Endothelial cell (in vitro differentiated cells): ENCODE results near the gene CAB39L. TPM values are rescaled to one million over a fixed set of nuclear protein-coding genes. Genes with fewer than 3 reads are reported as not detected.

ENCODE experiments used
- DNase-seq: peaks from one replicate; pipeline ENCODE4 v3.0.0; 2021; ENCODE audit warnings: low spot score
- H3K27ac Mint-ChIP-seq: one replicate; pipeline ENCODE4 v1.8.0; 2021; ENCODE audit warnings: mixed read lengths, inconsistent platforms; ENCODE audit not compliant: unreplicated experiment
- H3K27me3 Mint-ChIP-seq: one replicate; pipeline ENCODE4 v1.8.0; 2021; ENCODE audit warnings: mild to moderate bottlenecking, moderate library complexity, mixed read lengths, inconsistent platforms; ENCODE audit not compliant: unreplicated experiment
- H3K36me3 Mint-ChIP-seq: one replicate; pipeline ENCODE4 v1.8.0; 2021; ENCODE audit warnings: mild to moderate bottlenecking, low read depth, mixed read lengths, inconsistent platforms; ENCODE audit not compliant: unreplicated experiment
- H3K4me1 Mint-ChIP-seq: one replicate; pipeline ENCODE4 v1.8.0; 2021; ENCODE audit warnings: mild to moderate bottlenecking, mixed read lengths, inconsistent platforms; ENCODE audit not compliant: unreplicated experiment
- H3K4me3 Mint-ChIP-seq: one replicate; pipeline ENCODE4 v1.8.0; 2021; ENCODE audit warnings: mild to moderate bottlenecking, mixed read lengths, inconsistent platforms; ENCODE audit not compliant: unreplicated experiment
- H3K9me3 Mint-ChIP-seq: one replicate; pipeline ENCODE4 v1.8.0; 2021; ENCODE audit warnings: mixed read lengths, inconsistent platforms; ENCODE audit not compliant: unreplicated experiment
- total RNA-seq: library from RNA; stranded (reverse); fragmentation: NEBNext Ultra II Directional; extraction: Animal tissue kit (Norgen Biotek cat#: 25700); gene quantifications from one replicate; pipeline ENCODE4 v1.2.1, GENCODE V29; 2021; ENCODE audit not compliant: unreplicated experiment
- TF ChIP-seq, protein P1 (sequence below): fragments of 200-600 bp; sonication (generic); IDR thresholded peaks from one replicate; pipeline ENCODE4 v1.5.0; 2021; ENCODE audit warnings: antibody characterized with exemption; ENCODE audit not compliant: unreplicated experiment

The CAB39L gene
- total RNA-seq, 1 donor from 2014 or later, result 3.9 TPM

DNA sequence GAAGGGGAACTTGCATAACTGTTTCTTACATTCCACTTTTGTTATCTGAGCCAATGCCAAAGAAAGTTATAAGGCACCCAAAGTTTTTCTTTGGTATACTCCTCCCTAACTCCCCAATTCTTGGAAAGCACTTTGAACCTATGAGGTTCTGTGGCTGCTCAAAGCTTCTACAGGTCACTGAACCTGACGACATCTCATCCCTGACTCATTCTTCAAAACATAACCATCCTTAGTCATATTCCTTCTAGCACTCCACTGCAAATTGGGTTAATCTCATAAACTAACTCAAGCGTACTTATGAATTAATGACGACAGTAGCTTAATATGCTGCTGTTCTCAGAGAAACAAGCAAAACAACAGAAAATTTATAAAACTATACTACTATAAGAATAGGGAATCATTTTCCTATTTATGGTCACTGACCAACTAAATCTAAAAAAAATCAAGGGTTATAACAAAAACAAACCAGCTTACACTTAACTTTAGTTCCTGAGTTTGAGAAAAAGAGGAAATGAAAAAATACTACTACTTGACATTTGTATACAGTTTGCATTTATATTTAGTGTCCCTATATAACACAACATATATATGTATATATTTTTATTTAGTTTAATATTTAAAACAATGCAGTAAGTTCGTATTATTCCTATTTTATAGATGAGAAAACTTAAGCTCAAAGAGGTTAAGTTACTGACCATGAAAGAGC lies 69.1 kb downstream of the CAB39L start:
- DNase-seq, result no peak
- H3K4me3 Mint-ChIP-seq, result no peak overlapping the region
- peaks cover 2% of the 10 kb centered on the region for H3K4me1 Mint-ChIP-seq
- TF ChIP-seq, protein P1, sequence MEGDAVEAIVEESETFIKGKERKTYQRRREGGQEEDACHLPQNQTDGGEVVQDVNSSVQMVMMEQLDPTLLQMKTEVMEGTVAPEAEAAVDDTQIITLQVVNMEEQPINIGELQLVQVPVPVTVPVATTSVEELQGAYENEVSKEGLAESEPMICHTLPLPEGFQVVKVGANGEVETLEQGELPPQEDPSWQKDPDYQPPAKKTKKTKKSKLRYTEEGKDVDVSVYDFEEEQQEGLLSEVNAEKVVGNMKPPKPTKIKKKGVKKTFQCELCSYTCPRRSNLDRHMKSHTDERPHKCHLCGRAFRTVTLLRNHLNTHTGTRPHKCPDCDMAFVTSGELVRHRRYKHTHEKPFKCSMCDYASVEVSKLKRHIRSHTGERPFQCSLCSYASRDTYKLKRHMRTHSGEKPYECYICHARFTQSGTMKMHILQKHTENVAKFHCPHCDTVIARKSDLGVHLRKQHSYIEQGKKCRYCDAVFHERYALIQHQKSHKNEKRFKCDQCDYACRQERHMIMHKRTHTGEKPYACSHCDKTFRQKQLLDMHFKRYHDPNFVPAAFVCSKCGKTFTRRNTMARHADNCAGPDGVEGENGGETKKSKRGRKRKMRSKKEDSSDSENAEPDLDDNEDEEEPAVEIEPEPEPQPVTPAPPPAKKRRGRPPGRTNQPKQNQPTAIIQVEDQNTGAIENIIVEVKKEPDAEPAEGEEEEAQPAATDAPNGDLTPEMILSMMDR, result no peak
- no peaks in the 10 kb centered on the region for H3K27me3 Mint-ChIP-seq
- no peaks in the 10 kb centered on the region for H3K9me3 Mint-ChIP-seq
- no peaks in the 10 kb centered on the region for H3K36me3 Mint-ChIP-seq
- H3K27ac Mint-ChIP-seq, result no peak overlapping the region

DNA sequence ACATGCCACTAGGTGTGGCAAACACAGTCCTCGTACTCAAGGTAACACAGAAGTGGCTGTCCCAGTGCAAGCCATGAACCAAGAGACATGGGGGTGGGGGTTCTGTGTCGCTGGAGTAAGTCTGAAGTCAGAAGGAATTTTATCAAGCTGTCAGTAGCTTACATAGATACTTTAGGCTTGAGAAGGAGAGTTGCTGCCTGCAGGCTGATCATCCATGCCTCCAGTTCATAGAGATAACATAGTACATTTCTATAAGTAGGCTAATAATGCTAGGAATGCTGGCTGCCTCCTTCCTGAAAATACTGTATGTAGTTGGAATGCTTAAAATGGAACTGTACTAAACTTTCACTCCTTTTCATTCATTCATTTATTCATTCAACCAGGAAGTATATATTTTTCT lies 70.1 kb downstream of the CAB39L start:
- TF ChIP-seq, protein P1, result no peak
- peaks cover 2% of the 10 kb centered on the region for H3K4me1 Mint-ChIP-seq

DNA sequence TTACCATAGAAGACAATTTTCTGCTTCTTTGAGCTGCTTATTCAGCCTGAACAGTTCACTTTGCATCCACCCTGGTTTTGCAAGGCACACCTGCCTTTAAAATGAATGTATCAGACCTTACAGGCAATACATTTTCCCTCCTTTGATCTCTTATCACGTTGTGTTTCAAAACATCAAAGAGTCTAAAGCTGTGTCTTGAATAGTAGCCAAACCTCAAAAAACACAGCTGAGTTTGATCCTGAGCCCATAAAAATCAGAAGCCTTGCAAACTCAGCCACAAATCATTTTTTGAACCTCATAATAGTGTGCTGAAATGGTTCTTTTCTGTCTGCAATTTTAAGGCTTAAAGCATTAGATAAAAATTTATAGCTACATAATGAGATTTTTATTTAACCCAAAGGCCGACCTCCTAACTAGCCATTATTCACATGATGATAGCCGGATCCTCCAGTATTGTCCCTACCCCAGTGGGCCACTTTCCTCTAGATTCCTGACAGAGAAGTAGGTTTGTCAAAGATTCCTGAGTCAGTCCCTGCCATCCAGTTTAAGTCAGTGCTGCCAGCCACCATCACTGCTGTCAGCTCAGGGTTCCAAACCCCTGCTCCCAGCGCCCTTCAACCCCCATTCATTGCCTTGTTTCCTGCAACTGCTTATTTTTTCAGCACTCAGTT lies 71.8 kb downstream of the CAB39L start:
- Mint-ChIP-seq H3K27ac (no peak overlapping the region), H3K4me1 (peaks cover 2% of the 10 kb centered on the region), H3K36me3 (no peaks in the 10 kb centered on the region), H3K27me3 (no peaks in the 10 kb centered on the region), H3K9me3 (no peaks in the 10 kb centered on the region), H3K4me3 (no peak overlapping the region)
- no peak for DNase-seq
- TF ChIP-seq, protein P1, result no peak

More for the DNA sequence above, 70.1 kb downstream of the CAB39L start:
- DNase-seq, result no peak
- H3K4me3 Mint-ChIP-seq, result no peak overlapping the region
- no peaks in the 10 kb centered on the region for H3K27me3 Mint-ChIP-seq
- no peaks in the 10 kb centered on the region for H3K9me3 Mint-ChIP-seq
- no peak overlapping the region for H3K27ac Mint-ChIP-seq
- H3K36me3 Mint-ChIP-seq, result no peaks in the 10 kb centered on the region

DNA sequence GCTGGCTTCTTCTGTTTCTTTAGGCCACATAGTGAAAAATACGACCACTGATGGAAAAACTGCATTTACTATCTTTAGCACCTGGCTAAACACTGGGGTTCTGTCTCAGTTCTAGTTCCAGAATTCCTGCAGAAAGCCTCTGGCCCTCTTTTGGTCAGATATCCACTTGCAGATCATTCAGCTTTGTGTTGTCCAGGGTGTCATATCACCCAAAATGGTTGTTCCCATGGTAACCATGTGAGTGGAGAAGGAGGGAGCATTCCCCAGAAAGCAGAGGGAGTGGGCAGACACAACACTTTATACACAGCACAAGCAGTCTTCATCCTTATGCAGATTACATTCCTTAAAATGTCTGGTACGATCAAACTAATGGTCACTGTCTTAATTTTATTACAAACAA lies 73.5 kb downstream of the CAB39L start:
- DNase-seq, result no peak
- no peak overlapping the region for H3K27ac Mint-ChIP-seq
- H3K9me3 Mint-ChIP-seq, result no peaks in the 10 kb centered on the region
- no peaks in the 10 kb centered on the region for H3K27me3 Mint-ChIP-seq
- peaks cover 2% of the 10 kb centered on the region for H3K4me1 Mint-ChIP-seq
- H3K36me3 Mint-ChIP-seq, result no peaks in the 10 kb centered on the region
- TF ChIP-seq, protein P1, result no peak
- H3K4me3 Mint-ChIP-seq, result no peak overlapping the region

DNA sequence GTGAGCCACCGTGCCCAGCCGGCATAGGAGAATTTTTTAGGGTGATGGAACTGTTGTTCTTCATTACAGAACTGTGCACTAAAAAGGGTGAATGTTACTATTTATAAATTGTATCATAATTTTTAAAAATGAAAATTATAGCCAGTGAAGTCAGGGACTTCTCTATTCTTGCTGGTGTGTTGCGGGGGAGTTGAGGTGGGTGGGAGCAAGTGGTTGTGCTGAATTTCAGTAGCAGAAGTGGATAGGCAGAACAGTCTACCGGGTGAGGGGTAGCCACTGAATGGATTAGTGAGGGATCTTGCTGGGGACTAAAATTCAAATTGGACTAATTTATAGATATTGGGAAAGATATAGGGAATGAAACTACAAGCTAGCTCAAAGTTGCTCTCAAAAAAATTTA lies 74.0 kb downstream of the CAB39L start:
- Mint-ChIP-seq H3K27ac (no peak overlapping the region), H3K4me1 (no peaks in the 10 kb centered on the region), H3K36me3 (no peaks in the 10 kb centered on the region), H3K4me3 (no peak overlapping the region), H3K9me3 (no peaks in the 10 kb centered on the region), H3K27me3 (no peaks in the 10 kb centered on the region)
- TF ChIP-seq, protein P1, result no peak
- DNase-seq, result no peak
